ENCODE results near the gene STK38L. TPM values are rescaled to one million over a fixed set of nuclear protein-coding genes. Genes with fewer than 3 reads are reported as not detected.

Gene STK38L
- polyA plus RNA-seq, 1 donor (not counting 4 experiments of a cell fraction or from before 2014, with no cell fraction given), result 25.4 TPM

GRCh38 chr12:27330846-27331245 lies 86.8 kb downstream of the STK38L start:
- DNase-seq (ENCODE audit: low read depth, low spot score), result no peak
- Histone ChIP-seq H3K4me2 (ENCODE audit: control insufficient read depth, extremely low read depth, insufficient read depth, low read depth, low read length) (peak overlapping the region; percentile 86), H4K20me1 (ENCODE audit: control insufficient read depth, extremely low read depth, insufficient read depth, low read length) (no peaks in the 10 kb centered on the region), H3K79me2 (ENCODE audit: control insufficient read depth, insufficient read depth, low read length) (peaks cover 27% of the 10 kb centered on the region), H3K9me1 (ENCODE audit: control insufficient read depth, extremely low read depth, insufficient read depth, low read length) (no peaks in the 10 kb centered on the region), H2AFZ (ENCODE audit: control insufficient read depth, low read length) (peak overlapping the region; percentile 50), H3K9me3 (ENCODE audit: control insufficient read depth, low read depth, low read length) (no peaks in the 10 kb centered on the region), H3K36me3 (ENCODE audit: control insufficient read depth in 2 of 2, extremely low read depth in 1 of 2, insufficient read depth in 2 of 2, low read length in 2 of 2) (peaks cover 0 to 4% of the 10 kb centered on the region in 2 experiments), H3K27ac (ENCODE audit: control insufficient read depth, insufficient read depth, low read length) (peak overlapping the region; percentile 97), H3K4me3 (ENCODE audit: control insufficient read depth in 2 of 3, extremely low read depth in 1 of 3, insufficient read depth in 2 of 3, low read depth in 1 of 3, low read length in 3 of 3) (peak overlapping the region in 2 of 3 experiments; percentile 29 to 44), H3K27me3 (ENCODE audit: control insufficient read depth, extremely low read depth, insufficient read depth, low read length) (no peaks in the 10 kb centered on the region), H3K4me1 (ENCODE audit: control insufficient read depth, extremely low read depth, insufficient read depth, low read length) (peaks cover 39% of the 10 kb centered on the region), H3K9ac (ENCODE audit: control insufficient read depth, extremely low read depth, insufficient read depth, low read length) (peak overlapping the region; percentile 91)
- dilution Hi-C loops (cut with MboI; ENCODE audit: extremely low pct_ligation_motif_present, low sequenced_read_pairs), result no loop called here
- TF ChIP-seq EZH2 (IDR thresholded peaks at IDR 0.05; ENCODE audit: low read length), result no peak
- TF ChIP-seq, protein P1, sequence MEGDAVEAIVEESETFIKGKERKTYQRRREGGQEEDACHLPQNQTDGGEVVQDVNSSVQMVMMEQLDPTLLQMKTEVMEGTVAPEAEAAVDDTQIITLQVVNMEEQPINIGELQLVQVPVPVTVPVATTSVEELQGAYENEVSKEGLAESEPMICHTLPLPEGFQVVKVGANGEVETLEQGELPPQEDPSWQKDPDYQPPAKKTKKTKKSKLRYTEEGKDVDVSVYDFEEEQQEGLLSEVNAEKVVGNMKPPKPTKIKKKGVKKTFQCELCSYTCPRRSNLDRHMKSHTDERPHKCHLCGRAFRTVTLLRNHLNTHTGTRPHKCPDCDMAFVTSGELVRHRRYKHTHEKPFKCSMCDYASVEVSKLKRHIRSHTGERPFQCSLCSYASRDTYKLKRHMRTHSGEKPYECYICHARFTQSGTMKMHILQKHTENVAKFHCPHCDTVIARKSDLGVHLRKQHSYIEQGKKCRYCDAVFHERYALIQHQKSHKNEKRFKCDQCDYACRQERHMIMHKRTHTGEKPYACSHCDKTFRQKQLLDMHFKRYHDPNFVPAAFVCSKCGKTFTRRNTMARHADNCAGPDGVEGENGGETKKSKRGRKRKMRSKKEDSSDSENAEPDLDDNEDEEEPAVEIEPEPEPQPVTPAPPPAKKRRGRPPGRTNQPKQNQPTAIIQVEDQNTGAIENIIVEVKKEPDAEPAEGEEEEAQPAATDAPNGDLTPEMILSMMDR (optimal IDR thresholded peaks at IDR 0.05 in 1 of 3, IDR thresholded peaks at IDR 0.05 in 1 of 3, conservative IDR thresholded peaks at IDR 0.05 in 1 of 3; ENCODE audit: extremely low read depth in 1 of 3, insufficient read depth in 2 of 3, low read length in 3 of 3), result no peak
- peak; percentile 9 for FAIRE-seq

- H3K4me3 ChIP-seq (ENCODE audit: control insufficient read depth in 2 of 3, extremely low read depth in 1 of 3, insufficient read depth in 2 of 3, low read depth in 1 of 3, low read length in 3 of 3), result peak overlapping the region in 2 of 3 experiments; percentile 75 to 87
- FAIRE-seq (peak; percentile 93), DNase-seq (ENCODE audit: low read depth, low spot score) (peak; percentile 96)
Observed at GRCh38 chr12:27331291-27331926, 87.3 kb downstream of the STK38L start.

More at GRCh38 chr12:27331291-27331926, 87.3 kb downstream of the STK38L start:
- H3K4me2 ChIP-seq (ENCODE audit: control insufficient read depth, extremely low read depth, insufficient read depth, low read depth, low read length), result peak overlapping the region; percentile 86
- dilution Hi-C loops (cut with MboI; ENCODE audit: extremely low pct_ligation_motif_present, low sequenced_read_pairs), result no loop called here
- H3K79me2 ChIP-seq (ENCODE audit: control insufficient read depth, insufficient read depth, low read length), result peaks cover 32% of the 10 kb centered on the region
- peak overlapping the region; percentile 8 for H2AFZ ChIP-seq (ENCODE audit: control insufficient read depth, low read length)
- H3K36me3 ChIP-seq (ENCODE audit: control insufficient read depth in 2 of 2, extremely low read depth in 1 of 2, insufficient read depth in 2 of 2, low read length in 2 of 2), result peaks cover 0 to 4% of the 10 kb centered on the region in 2 experiments
- H3K9me3 ChIP-seq (ENCODE audit: control insufficient read depth, low read depth, low read length), result no peaks in the 10 kb centered on the region
- TF ChIP-seq, protein P1 (optimal IDR thresholded peaks at IDR 0.05 in 1 of 3, IDR thresholded peaks at IDR 0.05 in 1 of 3, conservative IDR thresholded peaks at IDR 0.05 in 1 of 3; ENCODE audit: extremely low read depth in 1 of 3, insufficient read depth in 2 of 3, low read length in 3 of 3), result no peak
- no peak for TF ChIP-seq EZH2 (IDR thresholded peaks at IDR 0.05; ENCODE audit: low read length)
- peaks cover 44% of the 10 kb centered on the region for H3K4me1 ChIP-seq (ENCODE audit: control insufficient read depth, extremely low read depth, insufficient read depth, low read length)
- peak overlapping the region; percentile 97 for H3K27ac ChIP-seq (ENCODE audit: control insufficient read depth, insufficient read depth, low read length)
- H4K20me1 ChIP-seq (ENCODE audit: control insufficient read depth, extremely low read depth, insufficient read depth, low read length), result no peaks in the 10 kb centered on the region
- no peaks in the 10 kb centered on the region for H3K9me1 ChIP-seq (ENCODE audit: control insufficient read depth, extremely low read depth, insufficient read depth, low read length)
- peak overlapping the region; percentile 91 for H3K9ac ChIP-seq (ENCODE audit: control insufficient read depth, extremely low read depth, insufficient read depth, low read length)
- H3K27me3 ChIP-seq (ENCODE audit: control insufficient read depth, extremely low read depth, insufficient read depth, low read length), result no peaks in the 10 kb centered on the region
